Right renal cortex interstitium (tissue), 3 donors: Measurements from ENCODE around the gene TMEM255A. TPM values are rescaled to one million over a fixed set of nuclear protein-coding genes. Genes with fewer than 3 reads are reported as not detected.

Source experiments
- DNase-seq, 3 donors: peaks; one replicate each; pipeline ENCODE4 v3.0.0-alpha.2; 2013; ENCODE audit warnings: low read depth in 3 of 3, low spot score in 2 of 3
- polyA plus RNA-seq, 3 donors: library from polyadenylated mRNA; unstranded; fragments of 120-200 nt; gene quantifications; one replicate each; pipeline ENCODE4 v1.2.1, GENCODE V29; 2013; ENCODE audit not compliant: insufficient read length in 3 of 3

Gene TMEM255A
- polyA plus RNA-seq, 3 donors, result 0.33 to 0.76 (median 0.41) TPM

DNA sequence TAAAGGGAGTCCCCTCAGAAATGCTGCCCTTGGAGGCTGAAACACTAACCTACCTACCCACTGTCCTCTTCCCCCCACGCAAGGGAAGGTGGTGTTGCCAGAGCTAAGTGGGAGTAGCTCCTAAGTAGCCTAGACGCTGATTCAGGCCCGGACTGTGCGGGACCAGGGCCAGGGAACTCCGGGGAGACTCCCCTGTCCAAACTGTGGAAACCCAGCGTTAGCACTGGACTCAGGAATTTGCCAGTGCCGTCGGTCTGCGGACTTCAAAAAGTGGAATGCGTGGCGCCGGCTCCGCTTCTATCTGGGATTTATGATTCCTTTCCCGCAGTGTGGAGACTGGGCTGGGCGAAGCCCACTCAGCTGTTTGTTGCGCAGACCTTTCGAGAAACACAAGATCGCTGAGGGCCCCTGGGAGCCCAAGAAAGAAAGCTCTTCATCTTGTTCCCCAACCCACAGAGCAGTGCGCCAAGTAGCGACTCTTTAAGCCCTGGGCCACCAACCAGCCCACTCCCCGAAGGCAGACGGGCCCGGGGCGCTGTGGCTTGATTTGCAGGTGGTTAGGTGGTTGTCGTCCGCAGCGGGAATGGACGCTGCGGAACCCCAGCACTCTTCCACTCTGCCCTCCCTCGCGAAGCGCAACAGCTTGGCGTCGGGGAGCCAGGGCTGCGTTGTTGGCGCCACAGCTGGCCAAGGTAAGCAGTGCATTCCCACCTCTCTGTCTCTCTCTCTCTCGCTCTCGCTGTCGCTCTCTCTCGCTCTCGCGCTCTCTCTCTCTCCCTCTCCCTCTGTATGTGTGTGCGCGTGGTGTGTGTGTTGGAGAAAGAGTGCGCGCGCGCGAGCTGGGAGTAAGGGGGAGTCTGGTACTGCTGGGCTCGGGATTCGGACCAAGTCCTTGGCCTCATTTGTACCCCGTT is 2.0 kb downstream of the TMEM255A start:
- DNase-seq, result peak in 1 of 3 donors; percentile 37

DNA sequence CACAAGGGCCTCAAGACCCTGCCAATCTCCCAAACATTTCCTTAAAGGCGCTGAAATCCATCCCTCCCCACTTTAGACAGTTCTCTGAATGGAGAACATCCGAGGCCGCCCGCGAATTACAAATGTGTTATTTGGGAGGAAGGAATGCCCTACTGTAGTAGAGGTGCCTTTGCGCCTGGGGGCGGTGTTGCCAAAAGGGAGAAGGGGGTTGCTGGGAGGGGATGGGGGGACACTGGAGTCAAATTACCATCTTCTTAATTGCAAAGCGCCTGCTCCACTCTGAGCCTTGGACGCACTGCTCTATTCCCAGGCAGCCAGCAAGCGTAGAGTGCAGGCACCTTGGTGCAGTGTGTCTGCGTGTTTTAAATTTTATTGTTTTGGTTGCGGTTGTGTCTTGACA is 2.7 kb downstream of the TMEM255A start:
- no peak for DNase-seq

- no peak for DNase-seq
These were observed 4.6 kb downstream of the TMEM255A start for GRCh38 chrX:120306630-120307029.

DNA sequence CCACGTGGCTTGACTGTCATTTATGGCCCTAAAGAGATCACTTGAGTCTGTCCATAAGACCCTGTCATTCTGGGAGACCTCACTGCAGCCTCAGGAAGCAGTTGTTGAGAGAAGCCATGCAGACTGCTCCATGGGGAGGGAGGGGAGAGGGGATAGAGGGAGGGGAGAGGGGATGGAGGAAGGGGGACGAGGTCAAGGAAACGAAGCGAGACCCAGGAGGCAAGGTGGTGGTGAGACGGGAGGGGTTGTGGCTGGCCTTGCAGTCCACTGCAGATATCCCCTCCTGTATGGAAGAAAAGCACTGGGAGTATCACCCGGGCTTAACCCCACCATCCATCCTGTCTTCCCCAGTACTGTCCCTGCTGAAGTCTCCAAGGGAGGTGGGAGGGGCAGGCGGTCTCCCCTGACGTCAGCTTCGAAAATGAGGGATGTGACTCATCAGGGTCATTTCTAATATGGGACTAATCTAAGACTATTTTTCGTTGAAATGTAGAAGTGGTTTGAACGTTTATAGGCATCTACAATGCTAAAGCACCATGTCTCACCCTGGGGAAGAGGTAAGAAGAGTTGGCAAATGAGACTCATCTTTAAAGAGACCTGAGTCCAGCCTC is 5.6 kb downstream of the TMEM255A start:
- no peak for DNase-seq

DNA sequence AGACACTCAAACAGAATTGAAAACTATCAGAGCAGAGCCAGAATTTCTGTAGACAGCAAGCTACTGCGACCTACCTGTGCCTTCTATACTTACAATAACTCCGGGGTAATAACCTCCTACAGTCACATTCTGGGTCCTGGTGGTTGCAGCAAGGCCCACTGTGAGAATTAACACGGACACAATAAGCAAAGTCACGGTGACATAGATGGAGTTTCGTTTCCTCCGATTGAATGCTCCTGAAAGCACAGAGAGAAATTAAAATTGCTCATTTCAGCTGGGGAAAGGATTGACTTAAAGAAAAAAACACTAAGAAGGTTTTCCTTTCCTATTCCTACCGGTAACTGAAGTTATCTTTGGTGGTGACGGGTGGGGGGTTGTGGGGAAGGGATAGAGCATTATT is 7.0 kb downstream of the TMEM255A start:
- no peak for DNase-seq

GRCh38 chrX:120302434-120302833 is 8.8 kb downstream of the TMEM255A start:
- DNase-seq, result no peak

- no peak for DNase-seq
These were observed 9.3 kb downstream of the TMEM255A start for GRCh38 chrX:120301960-120302359.

DNA sequence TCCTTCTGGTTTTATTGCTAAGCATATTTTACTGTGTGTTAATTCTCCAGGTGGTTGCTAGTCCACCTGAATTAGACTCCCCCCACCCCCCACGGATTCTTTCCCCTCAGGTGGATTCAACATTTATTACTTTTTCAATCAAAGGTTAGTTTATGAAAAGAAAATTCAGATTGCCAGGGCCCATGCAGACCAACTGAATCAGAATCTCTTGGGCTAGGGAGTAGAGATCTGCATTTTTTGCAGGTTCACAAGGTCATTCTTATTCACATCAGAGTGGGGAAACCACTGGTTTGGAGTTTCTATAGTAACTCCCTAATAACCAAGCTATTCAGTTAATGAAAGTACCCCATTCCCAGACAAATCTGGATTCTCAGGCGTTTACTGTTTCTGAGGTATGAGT is 9.8 kb downstream of the TMEM255A start:
- no peak for DNase-seq

- no peak for DNase-seq
These were observed 11.3 kb downstream of the TMEM255A start for GRCh38 chrX:120299928-120300327.

DNA sequence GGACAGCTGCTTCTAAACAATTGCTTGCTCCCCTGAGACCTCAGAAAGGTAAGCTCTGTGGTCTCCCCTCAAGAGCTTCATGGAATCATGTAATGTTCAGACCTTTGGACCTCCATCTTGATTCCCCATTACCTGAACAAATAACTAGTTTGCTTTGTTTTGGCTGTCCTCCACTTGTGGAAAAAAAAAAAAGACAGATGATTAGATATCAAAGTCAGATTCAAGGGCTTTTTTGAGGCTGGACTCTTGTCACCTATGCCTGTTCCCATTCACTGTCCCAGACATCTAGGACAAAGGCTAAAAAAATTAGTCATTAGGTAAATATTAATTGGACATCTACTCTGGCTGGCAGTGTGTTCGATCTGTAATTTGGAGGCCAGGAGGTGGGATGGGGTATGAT is 13.3 kb downstream of the TMEM255A start:
- DNase-seq, result no peak

GRCh38 chrX:120294651-120295050 is 16.6 kb downstream of the TMEM255A start:
- DNase-seq, result no peak

DNA sequence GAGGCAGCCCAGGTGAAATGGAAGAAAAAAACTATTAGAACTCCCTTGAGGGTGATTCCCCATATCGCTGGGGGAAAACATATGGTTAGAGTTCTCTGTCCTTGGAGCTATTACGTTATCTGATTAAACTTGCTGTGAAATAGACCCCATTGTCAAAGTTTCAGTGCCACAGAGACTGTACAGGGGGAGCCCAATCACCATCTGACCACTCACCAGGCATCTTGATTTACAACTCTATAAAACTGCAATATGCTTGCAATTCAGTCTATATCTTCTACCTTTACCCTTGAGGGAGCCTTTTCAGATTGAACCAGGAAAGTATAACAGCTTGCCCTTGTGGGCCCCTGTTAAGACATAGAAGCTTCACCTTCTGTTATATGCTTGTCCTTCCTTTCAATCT is 18.2 kb downstream of the TMEM255A start:
- no peak for DNase-seq

DNA sequence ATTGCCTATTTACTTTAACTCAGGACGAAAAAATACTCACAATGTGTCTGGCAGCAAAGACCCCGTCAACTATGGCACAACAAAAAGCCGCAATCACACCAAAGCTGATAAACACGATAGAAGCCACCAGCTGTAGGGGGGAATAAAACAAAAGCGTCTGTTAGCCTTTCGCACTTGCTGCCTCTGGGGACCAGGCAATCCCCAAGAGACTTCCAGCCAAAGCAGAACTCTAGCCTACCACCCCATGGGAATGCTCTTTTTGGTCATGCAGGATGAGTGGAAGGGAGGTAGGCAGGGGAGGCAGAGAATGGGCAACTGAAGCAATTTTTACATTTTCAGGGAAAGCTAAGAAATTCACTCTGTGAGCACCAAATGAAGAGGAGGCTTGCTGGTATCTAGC is 20.1 kb downstream of the TMEM255A start:
- DNase-seq, result no peak

DNA sequence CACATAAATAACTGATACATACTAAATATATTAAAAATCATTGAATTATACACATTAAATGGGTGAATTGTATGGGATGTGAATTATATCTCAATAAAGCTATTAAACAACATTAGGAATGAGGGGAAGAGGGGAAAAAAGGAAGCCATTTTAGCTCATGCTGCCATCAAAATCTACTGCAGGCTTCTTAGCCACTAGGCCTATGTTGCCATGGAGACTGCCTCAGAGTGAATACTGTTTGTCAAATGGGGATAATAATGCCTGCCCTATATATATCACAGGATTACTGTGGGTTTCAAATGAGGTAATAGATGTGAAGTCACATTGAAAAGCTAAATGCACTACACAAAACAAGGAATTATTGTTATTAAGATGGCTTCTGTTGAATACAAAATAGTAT is 21.2 kb downstream of the TMEM255A start:
- no peak for DNase-seq

DNA sequence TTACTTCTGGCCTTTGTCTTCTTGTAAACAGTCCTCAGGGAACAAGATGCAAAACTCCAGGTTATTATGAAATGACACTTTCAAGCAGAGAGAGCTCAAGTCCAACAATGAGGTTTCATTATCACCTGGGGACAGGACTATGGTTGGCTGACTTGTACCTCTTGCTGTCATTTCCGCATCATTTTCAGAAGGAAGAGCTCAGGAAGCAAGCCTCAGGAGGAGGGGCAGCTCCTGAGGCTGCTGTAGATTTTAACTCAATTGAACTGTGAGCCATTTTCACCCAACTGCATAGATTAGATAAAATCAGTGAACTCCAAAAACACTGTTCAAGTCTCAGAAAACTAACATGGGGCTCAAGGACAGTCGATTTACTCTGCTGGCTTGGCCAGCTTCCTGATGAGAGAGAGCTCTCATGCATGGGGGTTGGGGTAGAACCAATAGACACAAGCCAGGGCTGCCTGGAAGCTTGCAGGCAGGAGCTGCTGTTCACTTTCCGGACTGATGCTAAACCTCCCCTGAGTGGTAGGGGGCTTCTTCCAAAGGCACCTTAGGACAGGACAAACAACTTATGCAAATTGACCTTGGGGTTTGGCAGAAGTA is 23.6 kb downstream of the TMEM255A start:
- DNase-seq, result no peak

DNA sequence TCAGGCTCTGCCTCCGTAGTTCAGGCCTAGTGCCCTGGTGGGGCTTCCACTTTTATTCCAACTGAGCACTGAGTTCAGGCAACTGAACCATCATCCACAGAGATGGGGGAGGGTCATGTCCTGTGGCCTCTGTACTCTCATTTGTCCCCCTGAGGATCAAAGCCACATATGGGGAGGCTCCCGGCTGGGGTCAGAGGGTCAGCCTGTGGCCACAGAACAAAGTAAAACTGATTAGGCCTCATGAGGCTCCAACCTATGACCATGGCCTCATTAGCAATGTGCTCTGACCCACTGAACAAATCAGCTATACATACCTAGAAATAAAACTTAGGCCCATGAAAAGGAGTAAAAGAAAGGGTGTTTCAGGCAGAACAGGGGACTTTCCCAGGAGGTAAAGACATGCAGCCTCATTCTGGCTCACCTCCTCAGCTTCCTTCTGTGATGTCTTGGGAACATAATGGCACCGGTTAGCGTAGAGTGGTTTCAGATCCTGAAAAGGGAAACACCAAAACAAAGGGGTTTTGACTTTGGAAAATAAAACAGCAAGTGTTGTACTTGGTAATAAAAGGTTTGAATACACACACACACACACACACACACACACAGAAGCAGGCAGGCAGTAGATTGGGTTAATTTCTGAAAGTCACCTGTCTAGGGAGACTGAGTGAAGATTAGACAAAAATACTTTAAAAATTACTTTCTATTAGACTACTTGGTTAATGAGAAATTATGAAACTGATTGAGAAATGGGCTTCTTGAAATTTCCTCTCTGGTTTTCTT is 24.3 kb downstream of the TMEM255A start:
- DNase-seq, result no peak

GRCh38 chrX:120282697-120283096 is 28.6 kb downstream of the TMEM255A start:
- DNase-seq, result no peak

- DNase-seq, result no peak
These were observed 29.5 kb downstream of the TMEM255A start for GRCh38 chrX:120281761-120282160.

DNA sequence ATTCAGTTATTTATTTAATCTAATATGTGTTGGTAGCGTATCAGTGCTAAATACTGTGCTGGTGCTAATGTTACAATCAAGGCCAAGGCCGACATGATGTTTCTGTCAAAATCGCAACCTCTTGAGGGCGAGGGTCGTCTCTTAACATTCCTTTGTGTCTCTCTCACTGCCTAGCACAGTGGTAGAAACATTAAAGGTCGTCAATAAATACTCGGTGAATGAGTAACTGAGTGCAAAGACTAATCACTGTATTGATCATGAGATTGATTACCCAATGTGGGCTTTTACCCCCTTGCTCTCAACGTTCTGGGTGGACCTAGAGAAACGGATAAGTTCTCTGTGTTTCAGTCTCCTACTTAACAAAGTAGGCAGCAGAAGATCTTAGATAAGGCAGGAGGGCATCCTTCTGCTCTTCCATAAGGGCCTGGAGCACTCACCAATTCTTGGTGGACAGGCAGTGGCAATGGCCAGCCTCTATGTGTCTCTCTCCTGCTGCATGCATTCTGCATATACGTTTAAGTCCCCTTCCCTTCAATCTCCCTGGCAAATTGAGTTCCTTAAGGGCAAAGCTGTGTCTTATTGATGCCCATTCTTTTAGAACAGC is 30.1 kb downstream of the TMEM255A start:
- DNase-seq, result no peak

GRCh38 chrX:120274958-120275357 is 36.3 kb downstream of the TMEM255A start:
- no peak for DNase-seq

DNA sequence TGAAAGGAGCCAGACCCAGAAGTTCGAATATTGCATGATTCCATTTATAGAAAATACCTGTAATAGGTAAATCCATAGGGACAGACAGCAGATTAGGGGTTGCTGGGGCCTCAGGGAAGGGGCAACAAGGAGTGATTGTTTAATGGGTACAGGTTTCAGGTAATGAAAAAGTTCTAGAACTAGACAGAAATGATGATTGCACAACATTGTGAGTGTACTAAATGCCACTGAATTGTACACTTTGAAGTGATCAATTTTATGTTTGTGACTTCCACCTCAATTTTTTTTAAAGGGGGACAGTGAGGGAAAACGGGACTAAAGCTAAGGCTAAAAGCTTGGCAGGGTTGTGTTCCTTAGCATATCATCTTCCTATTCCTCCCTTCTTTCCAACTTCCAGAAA is 37.1 kb downstream of the TMEM255A start:
- DNase-seq, result no peak
